Measurements from ENCODE around the gene VRK1.

DNA sequence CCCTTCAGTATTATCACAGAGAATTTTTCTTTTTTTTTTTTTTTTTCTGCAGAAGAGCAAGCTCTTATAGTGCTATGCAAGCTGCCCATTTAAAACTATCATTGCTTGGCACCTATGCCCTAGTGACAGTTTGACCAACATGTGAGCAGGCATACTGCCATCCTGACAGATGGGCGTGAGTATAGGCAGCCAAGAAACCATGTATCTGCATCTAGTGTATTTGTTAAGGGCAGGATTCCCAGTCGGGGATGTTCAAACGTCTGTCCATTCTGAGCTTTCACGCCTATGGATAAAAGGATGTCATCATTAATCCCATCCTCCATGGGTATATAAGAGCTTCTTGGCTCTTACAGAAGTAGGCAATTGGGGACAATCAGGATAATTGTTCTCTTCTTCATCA, 8.8 kb downstream of the VRK1 start:
- no peak for TF ChIP-seq POLR2A (IDR thresholded peaks at IDR 0.05)
- TF ChIP-seq, protein P1, sequence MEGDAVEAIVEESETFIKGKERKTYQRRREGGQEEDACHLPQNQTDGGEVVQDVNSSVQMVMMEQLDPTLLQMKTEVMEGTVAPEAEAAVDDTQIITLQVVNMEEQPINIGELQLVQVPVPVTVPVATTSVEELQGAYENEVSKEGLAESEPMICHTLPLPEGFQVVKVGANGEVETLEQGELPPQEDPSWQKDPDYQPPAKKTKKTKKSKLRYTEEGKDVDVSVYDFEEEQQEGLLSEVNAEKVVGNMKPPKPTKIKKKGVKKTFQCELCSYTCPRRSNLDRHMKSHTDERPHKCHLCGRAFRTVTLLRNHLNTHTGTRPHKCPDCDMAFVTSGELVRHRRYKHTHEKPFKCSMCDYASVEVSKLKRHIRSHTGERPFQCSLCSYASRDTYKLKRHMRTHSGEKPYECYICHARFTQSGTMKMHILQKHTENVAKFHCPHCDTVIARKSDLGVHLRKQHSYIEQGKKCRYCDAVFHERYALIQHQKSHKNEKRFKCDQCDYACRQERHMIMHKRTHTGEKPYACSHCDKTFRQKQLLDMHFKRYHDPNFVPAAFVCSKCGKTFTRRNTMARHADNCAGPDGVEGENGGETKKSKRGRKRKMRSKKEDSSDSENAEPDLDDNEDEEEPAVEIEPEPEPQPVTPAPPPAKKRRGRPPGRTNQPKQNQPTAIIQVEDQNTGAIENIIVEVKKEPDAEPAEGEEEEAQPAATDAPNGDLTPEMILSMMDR (IDR thresholded peaks at IDR 0.05): no peak
- no peak for TF ChIP-seq POLR2AphosphoS5 (IDR thresholded peaks at IDR 0.05)

Measured in upper lobe of left lung (tissue), 4 donors.